Astrocyte (in vitro differentiated cells and primary cell): ENCODE results near the gene CDK8. TPM values are rescaled to one million over a fixed set of nuclear protein-coding genes. Genes with fewer than 3 reads are reported as not detected.

Source experiments
- DNase-seq: peaks from one replicate; pipeline ENCODE4 v3.0.0-alpha.2; 2010; ENCODE audit warnings: low read depth
- FAIRE-seq: peaks from 2 replicates; lab custom pipeline; 2011; peaks lifted over from hg19 to GRCh38; lab: Jason Lieb, UNC
- H2AFZ ChIP-seq: 2 replicates; pipeline ENCODE4 v1.6.0; 2012; ENCODE audit warnings: low read depth, low read length, inconsistent platforms
- H3K27ac ChIP-seq: 2 replicates; pipeline ENCODE4 v1.5.1; 2011; ENCODE audit warnings: low read depth, low read length, inconsistent platforms
- H3K27me3 ChIP-seq: 2 replicates; pipeline ENCODE4 v1.6.0; 2011; ENCODE audit warnings: low read length, inconsistent platforms; ENCODE audit not compliant: insufficient read depth
- H3K36me3 ChIP-seq: 2 replicates; pipeline ENCODE4 v1.5.1; 2011; ENCODE audit warnings: low read length, inconsistent platforms; ENCODE audit not compliant: insufficient read depth
- H3K4me1 ChIP-seq: 2 replicates; pipeline ENCODE4 v1.5.1; 2011; ENCODE audit warnings: low read length, inconsistent platforms; ENCODE audit not compliant: insufficient read depth
- H3K4me2 ChIP-seq: 2 replicates; pipeline ENCODE4 v1.6.0; 2012; ENCODE audit warnings: low read length, inconsistent platforms
- H3K4me3 ChIP-seq: 2 replicates; pipeline ENCODE4 v1.5.1; 2011; ENCODE audit warnings: low read depth, mild to moderate bottlenecking, low read length, inconsistent platforms; ENCODE audit not compliant: insufficient read depth
- H3K79me2 ChIP-seq: 2 replicates; pipeline ENCODE4 v1.6.0; 2012; ENCODE audit warnings: mild to moderate bottlenecking, low read length, inconsistent platforms; ENCODE audit not compliant: insufficient read depth
- H3K9ac ChIP-seq: 2 replicates; pipeline ENCODE4 v1.6.0; 2012; ENCODE audit warnings: mild to moderate bottlenecking, low read length, inconsistent platforms
- H3K9me3 ChIP-seq: 2 replicates; pipeline ENCODE4 v1.5.1; 2012; ENCODE audit warnings: low read depth, mild to moderate bottlenecking, low read length, inconsistent platforms; ENCODE audit not compliant: insufficient read depth
- H4K20me1 ChIP-seq: 2 replicates; pipeline ENCODE4 v1.6.0; 2012; ENCODE audit warnings: low read length, inconsistent platforms; ENCODE audit not compliant: insufficient read depth
- H3K27ac Mint-ChIP-seq: one replicate; pipeline ENCODE4 v1.8.0; 2021; ENCODE audit warnings: mild to moderate bottlenecking, mixed read lengths; ENCODE audit not compliant: unreplicated experiment
- H3K27me3 Mint-ChIP-seq: one replicate; pipeline ENCODE4 v1.8.0; 2021; ENCODE audit warnings: low read depth, mixed read lengths; ENCODE audit not compliant: unreplicated experiment
- H3K36me3 Mint-ChIP-seq: one replicate; pipeline ENCODE4 v1.8.0; 2021; ENCODE audit warnings: low read depth, mixed read lengths; ENCODE audit not compliant: unreplicated experiment
- H3K4me1 Mint-ChIP-seq: one replicate; pipeline ENCODE4 v1.8.0; 2021; ENCODE audit warnings: low read depth, mixed read lengths; ENCODE audit not compliant: unreplicated experiment
- H3K4me3 Mint-ChIP-seq: one replicate; pipeline ENCODE4 v1.8.0; 2021; ENCODE audit warnings: mild to moderate bottlenecking, moderate library complexity, mixed read lengths; ENCODE audit not compliant: unreplicated experiment
- H3K9me3 Mint-ChIP-seq: one replicate; pipeline ENCODE4 v1.8.0; 2021; ENCODE audit warnings: mild to moderate bottlenecking, mixed read lengths; ENCODE audit not compliant: unreplicated experiment
- CTCF ChIP-seq: IDR thresholded peaks from 2 replicates; pipeline ENCODE4 v1.5.1; 2011; ENCODE audit warnings: low read depth, mild to moderate bottlenecking, inconsistent platforms, low read length, moderate library complexity; ENCODE audit not compliant: insufficient read depth
- EZH2 ChIP-seq: IDR thresholded peaks from 2 replicates; pipeline ENCODE4 v1.6.1; 2012; ENCODE audit warnings: mild to moderate bottlenecking, low read length, inconsistent platforms; ENCODE audit not compliant: insufficient read depth
- total RNA-seq: library from RNA; stranded (reverse); gene quantifications from 2 replicates; pipeline ENCODE4 v1.2.1, GENCODE V29; 2021

The CDK8 gene
- total RNA-seq, 1 donor from 2014 or later, result 32.4 TPM

GRCh38 chr13:26449063-26449848, 195.3 kb downstream of the CDK8 start:
- Histone ChIP-seq H3K4me2 (no peak overlapping the region), H3K9me3 (no peaks in the 10 kb centered on the region), H3K27ac (no peak overlapping the region), H3K79me2 (no peaks in the 10 kb centered on the region), H3K4me3 (no peak overlapping the region), H3K36me3 (no peaks in the 10 kb centered on the region), H2AFZ (no peak overlapping the region), H3K9ac (no peak overlapping the region), H3K27me3 (peaks cover 3% of the 10 kb centered on the region), H3K4me1 (no peaks in the 10 kb centered on the region), H4K20me1 (no peaks in the 10 kb centered on the region)
- H3K27me3 Mint-ChIP-seq, result no peaks in the 10 kb centered on the region
- no peaks in the 10 kb centered on the region for H3K9me3 Mint-ChIP-seq
- H3K4me3 Mint-ChIP-seq, result no peak overlapping the region
- H3K36me3 Mint-ChIP-seq, result no peaks in the 10 kb centered on the region
- H3K4me1 Mint-ChIP-seq, result peaks cover 50% of the 10 kb centered on the region
- FAIRE-seq (no peak), DNase-seq (no peak)
- TF ChIP-seq CTCF (no peak), EZH2 (no peak)
- H3K27ac Mint-ChIP-seq, result peak overlapping the region; percentile 64

Other genes with a start within 250 kb of the CDK8 start
- 5.5 and 6.0 TPM in 2 replicates for gene SHISA2, start 202.1 kb upstream of the CDK8 start, total RNA-seq
- 41.9 and 51.7 TPM in 2 replicates for gene RNF6, start 31.8 kb upstream of the CDK8 start, total RNA-seq